ENCODE results near the gene RASSF1. TPM values are rescaled to one million over a fixed set of nuclear protein-coding genes. Genes with fewer than 3 reads are reported as not detected.
"Not testable (repeated sequence)": the region's sequence is repeated elsewhere in the genome, so short reads cannot be mapped to it uniquely, and the experiment has no call there.

RASSF1 gene
- total RNA-seq, 1 donor = 45.7 TPM

DNA sequence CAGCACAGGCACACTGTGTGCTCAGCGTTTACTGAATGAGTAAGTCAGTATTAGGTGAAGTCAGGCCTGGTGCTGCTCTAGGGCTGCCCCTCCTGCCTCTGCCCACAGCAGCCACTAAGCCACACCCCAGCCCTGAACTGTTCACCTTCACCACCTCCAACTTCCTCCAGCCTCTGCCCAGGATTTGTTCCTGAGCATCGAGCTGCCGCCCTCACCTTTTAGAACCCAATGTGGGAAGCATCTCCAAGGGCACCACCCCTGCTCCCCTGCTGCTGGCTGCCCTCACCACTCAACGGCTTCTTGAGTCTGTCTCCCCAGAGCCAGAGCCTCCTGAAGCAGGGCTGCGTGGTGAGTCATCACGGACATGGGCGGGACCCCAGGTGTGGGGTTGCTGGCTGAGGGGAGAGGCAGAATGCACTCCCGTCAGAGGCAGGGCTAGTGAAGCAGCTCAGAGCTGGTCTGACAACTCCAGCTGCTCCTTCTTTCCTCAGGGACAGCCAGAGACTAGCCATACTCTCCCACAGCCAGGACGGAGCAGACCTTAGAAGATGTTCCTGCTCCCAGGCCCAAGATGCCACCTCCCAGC is 23.9 kb downstream of the RASSF1 start:
- TF ChIP-seq, protein P1, sequence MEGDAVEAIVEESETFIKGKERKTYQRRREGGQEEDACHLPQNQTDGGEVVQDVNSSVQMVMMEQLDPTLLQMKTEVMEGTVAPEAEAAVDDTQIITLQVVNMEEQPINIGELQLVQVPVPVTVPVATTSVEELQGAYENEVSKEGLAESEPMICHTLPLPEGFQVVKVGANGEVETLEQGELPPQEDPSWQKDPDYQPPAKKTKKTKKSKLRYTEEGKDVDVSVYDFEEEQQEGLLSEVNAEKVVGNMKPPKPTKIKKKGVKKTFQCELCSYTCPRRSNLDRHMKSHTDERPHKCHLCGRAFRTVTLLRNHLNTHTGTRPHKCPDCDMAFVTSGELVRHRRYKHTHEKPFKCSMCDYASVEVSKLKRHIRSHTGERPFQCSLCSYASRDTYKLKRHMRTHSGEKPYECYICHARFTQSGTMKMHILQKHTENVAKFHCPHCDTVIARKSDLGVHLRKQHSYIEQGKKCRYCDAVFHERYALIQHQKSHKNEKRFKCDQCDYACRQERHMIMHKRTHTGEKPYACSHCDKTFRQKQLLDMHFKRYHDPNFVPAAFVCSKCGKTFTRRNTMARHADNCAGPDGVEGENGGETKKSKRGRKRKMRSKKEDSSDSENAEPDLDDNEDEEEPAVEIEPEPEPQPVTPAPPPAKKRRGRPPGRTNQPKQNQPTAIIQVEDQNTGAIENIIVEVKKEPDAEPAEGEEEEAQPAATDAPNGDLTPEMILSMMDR (IDR thresholded peaks at IDR 0.05; ENCODE audit: insufficient read depth, low read length) = no peak
- no peak overlapping the region for H3K4me3 ChIP-seq (ENCODE audit: low read depth, low read length)
- DNase-seq (ENCODE audit: low read depth) = no peak

DNA sequence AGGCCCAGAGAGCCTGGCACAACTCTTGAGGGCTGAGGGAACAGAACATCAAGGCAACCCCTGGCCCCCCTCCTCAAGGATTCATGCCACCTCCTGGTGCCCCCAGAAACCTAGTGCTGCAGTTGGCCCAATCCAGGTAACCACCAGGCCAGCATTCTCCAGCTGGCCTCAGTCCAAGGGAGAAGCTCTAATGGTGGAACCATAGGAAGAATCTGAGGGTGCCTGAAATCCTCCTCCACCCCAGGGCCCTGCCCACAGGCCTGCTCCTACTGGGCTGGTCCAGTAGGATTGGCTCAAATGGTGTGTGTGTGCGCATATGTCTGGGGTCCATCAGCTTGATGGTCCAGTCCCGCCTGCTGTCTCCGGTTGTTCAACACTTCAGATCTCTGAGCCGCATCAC is 25.8 kb downstream of the RASSF1 start:
- no peak overlapping the region for H3K4me3 ChIP-seq (ENCODE audit: low read depth, low read length)
- DNase-seq (ENCODE audit: low read depth) = no peak
- TF ChIP-seq, protein P1 (IDR thresholded peaks at IDR 0.05; ENCODE audit: insufficient read depth, low read length) = no peak

DNA sequence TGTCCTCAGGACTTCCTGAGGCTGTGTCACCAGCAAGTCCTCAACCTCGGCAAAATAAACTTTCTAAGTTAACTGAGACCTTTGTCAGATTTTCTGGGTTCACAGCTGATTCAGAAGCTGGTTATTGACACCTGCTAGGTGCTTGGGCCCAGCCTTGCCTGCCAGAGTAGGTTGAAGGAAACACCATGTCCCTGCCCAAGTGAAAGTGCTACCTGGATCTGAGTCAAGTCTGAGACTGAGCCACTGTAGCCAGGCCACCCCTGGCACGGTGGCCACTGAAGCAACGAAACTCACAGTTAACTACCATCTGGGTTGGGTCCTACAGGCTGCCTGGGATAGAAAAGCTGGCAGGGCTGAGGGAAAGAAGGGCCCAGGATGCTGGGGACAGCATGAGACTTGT is 26.3 kb downstream of the RASSF1 start:
- H3K4me3 ChIP-seq (ENCODE audit: low read depth, low read length) = no peak overlapping the region
- TF ChIP-seq, protein P1 (IDR thresholded peaks at IDR 0.05; ENCODE audit: insufficient read depth, low read length) = no peak
- no peak for DNase-seq (ENCODE audit: low read depth)

DNA sequence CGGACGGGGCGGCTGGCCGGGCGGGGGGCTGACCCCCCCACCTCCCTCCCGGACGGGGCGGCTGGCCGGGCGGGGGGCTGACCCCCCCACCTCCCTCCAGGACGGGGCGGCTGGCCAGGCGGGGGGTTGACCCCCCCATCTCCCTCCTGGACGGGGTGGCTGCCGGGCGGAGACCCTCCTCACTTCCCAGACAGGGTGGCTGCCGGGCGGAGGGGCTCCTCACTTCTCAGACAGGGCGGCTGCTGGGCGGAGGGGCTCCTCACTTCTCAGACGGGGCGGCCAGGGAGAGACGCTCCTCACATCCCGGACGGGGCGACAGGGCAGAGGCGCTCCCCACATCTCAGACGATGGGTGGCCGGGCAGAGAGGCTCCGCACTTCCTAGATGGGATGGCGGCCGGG is 28.6 kb downstream of the RASSF1 start:
- not testable (repeated sequence) for DNase-seq (ENCODE audit: low read depth); H3K4me3 ChIP-seq (ENCODE audit: low read depth, low read length)

DNA sequence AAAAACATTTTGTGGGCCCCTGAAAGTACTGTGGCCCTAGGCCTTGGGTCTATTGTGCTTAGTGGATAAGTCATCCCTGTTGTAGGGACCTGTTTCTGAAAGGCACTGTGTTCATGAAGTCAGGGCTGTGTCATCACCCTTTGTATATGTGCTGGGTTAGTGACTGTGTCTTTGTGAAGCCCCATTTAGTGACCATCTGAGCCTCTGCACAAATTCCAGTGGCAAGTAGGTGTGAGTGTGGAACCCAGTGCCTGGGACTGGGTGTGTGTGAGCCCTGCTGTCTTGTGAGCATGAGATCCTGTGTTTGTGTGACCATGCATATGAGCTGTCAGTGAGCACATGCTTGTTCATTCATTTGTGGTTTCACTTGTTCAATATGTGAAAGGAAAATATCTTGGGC is 36.0 kb downstream of the RASSF1 start:
- no peak for DNase-seq (ENCODE audit: low read depth)

DNA sequence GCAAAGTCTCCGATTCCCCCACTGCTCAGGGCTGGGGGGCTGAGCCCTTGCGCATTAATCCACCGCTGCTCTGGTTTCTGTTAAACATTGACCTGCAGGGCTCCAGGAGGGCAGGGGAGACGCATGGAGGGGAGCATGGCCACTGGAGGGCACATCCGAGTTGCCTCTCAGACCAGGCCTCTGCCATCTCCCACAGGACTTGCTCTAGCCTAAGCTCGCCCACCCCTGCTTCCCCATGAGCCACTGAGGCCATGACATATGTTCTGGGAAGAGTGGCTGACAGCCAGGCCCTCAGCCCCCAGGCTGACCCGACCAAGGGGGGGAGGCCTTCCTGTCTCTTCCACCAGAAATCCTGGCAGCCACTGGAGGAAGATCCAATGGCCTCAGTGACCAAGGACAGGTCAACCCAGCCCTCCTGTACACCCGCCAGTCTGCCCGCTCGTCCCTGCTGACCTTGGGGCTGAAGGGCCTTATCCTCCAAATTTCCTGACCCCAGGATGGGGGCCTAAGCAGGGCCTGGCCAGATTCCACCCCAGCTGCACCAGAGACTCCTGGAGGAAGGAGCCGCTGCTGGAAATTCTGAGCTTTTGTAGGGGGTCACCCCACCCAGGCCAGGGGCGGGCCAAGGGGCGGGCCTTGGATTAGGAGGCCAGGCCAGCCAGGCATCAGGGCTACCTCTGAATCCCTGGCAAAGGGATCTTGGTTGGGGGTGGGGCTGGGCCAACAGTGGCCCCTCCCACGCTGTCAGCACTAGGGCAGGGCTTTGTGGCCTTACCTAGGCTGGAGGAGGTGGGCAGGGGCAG is 37.4 kb downstream of the RASSF1 start, which contains the start of gene HYAL1:
TSS of gene HYAL1 (minus strand) at position 562 of the 803 bp plus-strand sequence. CDS start 618 bp downstream, outside the sequence.
- TF ChIP-seq, protein P1 (IDR thresholded peaks at IDR 0.05; ENCODE audit: insufficient read depth, low read length) = no peak
- DNase-seq (ENCODE audit: low read depth) = peak; percentile 30
- no peak within 1 kb of the TSS for H3K4me3 ChIP-seq (ENCODE audit: low read depth, low read length)

More for the DNA sequence above, 36.0 kb downstream of the RASSF1 start:
- no peak overlapping the region for H3K4me3 ChIP-seq (ENCODE audit: low read depth, low read length)
- TF ChIP-seq, protein P1 (IDR thresholded peaks at IDR 0.05; ENCODE audit: insufficient read depth, low read length) = no peak

Data from fibroblast of the aortic adventitia (primary cell).